Measurements from ENCODE around the gene MAPK11. TPM values are rescaled to one million over a fixed set of nuclear protein-coding genes. Genes with fewer than 3 reads are reported as not detected.

Gene MAPK11
- total RNA-seq, 1 experiment from 2014 or later: 19.3 TPM

- TF ChIP-seq REST (IDR thresholded peaks at IDR 0.05; ENCODE audit: low read depth) (no peak), ATF3 (IDR thresholded peaks at IDR 0.05) (no peak)
These were observed 38.4 kb upstream of the MAPK11 start (continued) for GRCh38 chr22:50308597-50308935.

DNA sequence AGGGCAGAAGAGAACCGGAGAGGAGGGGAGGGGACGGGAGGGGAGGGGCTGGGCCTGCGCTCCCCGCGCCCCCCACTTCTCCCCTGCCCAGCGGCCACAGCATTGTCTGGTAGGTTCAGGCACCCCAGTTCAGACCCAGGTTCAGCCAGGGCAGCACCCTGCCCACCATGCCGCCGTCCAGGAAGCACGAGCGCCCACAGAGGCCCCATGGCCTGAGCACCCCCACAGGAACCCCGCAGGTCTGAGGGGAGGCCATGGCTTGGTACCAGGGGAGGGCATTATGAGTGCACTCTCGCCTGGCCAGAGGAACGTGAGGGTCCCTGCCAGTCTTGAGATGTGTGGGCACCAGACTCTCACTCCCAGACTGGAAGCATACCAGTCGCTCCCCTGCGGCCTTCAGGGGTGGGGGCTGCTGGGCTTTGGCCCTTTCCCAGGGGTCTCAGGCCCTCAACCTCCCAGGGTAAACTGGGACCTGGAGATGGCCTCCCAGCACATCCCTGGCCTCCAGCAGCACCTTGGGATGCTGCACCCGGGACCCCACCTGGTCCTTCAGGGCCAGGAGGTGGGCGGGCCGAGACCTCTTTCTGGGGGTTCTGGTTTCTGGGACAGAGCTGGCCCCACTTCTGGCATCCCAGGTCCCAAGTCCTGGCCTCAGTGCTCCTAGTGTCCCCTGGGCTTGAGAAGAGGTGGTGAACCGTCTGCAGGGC lies 37.9 kb upstream of the MAPK11 start:
- Histone ChIP-seq H3K9me3 (ENCODE audit: control insufficient read depth in 1 of 2, insufficient read depth in 1 of 2, low read depth in 1 of 2, low read length in 2 of 2) (no peaks in the 10 kb centered on the region), H3K36me3 (ENCODE audit: control insufficient read depth in 1 of 2, insufficient read depth in 2 of 2, low read length in 2 of 2) (0 out of 4 replicates have a peak, but pooled peaks cover 0 to 2% of the 10 kb centered on the region in 2 experiments), H2AFZ (ENCODE audit: low read depth, low read length, poor library complexity, severe bottlenecking) (no peak overlapping the region), H3K4me1 (ENCODE audit: control insufficient read depth in 1 of 2, insufficient read depth in 2 of 2, low read length in 2 of 2) (peaks cover 30 to 48% of the 10 kb centered on the region in 2 experiments), H3K4me3 (replicated peaks in 1 of 2; ENCODE audit: low read depth in 1 of 2, low read length in 2 of 2) (no peak overlapping the region), H3K27ac (ENCODE audit: low read depth, low read length) (peak overlapping the region; percentile 43; the same call in 1 of the 2 replicates), H3K27me3 (ENCODE audit: insufficient read depth, low read length) (no peaks in the 10 kb centered on the region), H3K9me2 (ENCODE audit: insufficient read depth) (no peaks in the 10 kb centered on the region), H3K4me2 (ENCODE audit: low read length) (peak overlapping the region; percentile 45), H3K79me2 (ENCODE audit: insufficient read depth, low read length) (peaks cover 39% of the 10 kb centered on the region), H4K20me1 (ENCODE audit: insufficient read depth) (no peaks in the 10 kb centered on the region), H3K9ac (ENCODE audit: low read length) (no peak overlapping the region)
- DNase-seq (ENCODE audit: low read depth, low spot score) (no peak), ATAC-seq (no peak)
- ChIA-PET RAD21 (ENCODE audit: low non-redundant PET in 1 of 2, low total read pairs in 2 of 2, uncharacterized antibody in 2 of 2, unreplicated experiment in 2 of 2) (interaction anchor here in 1 of 2 experiments (0.7 kb wide), 1 partner anchor 169 kb away, joined by 3 read pairs; no protein-coding TSS in a partner anchor), POLR2A (no interaction called here), CTCF (no interaction called here)
- intact Hi-C loops (cut with micrococcal nuclease): no loop called here
- BruUV-seq (replicated peaks): no TSS peak
- TF ChIP-seq ATF3 (IDR thresholded peaks at IDR 0.05) (no peak), RAD21 (IDR thresholded peaks at IDR 0.05; ENCODE audit: low read depth) (no peak), POLR2AphosphoS5 (IDR thresholded peaks at IDR 0.05; ENCODE audit: low read depth, low read length) (no peak), FOSL1 (IDR thresholded peaks at IDR 0.05; ENCODE audit: low read depth) (no peak), JUND (IDR thresholded peaks at IDR 0.05) (no peak), TCF7L2 (IDR thresholded peaks at IDR 0.05; ENCODE audit: borderline replicate concordance, extremely low read depth, insufficient read depth, insufficient read length) (no peak), SIN3A (IDR thresholded peaks at IDR 0.05; ENCODE audit: low read depth) (no peak), REST (IDR thresholded peaks at IDR 0.05; ENCODE audit: low read depth) (no peak), ZFX (IDR thresholded peaks at IDR 0.05) (no peak), POLR2A (IDR thresholded peaks at IDR 0.05; ENCODE audit: borderline replicate concordance, extremely low read depth, insufficient read depth, insufficient read length) (no peak), EZH2phosphoT487 (IDR thresholded peaks at IDR 0.05; ENCODE audit: borderline replicate concordance) (no peak), ZNF274 (IDR thresholded peaks at IDR 0.05; ENCODE audit: low read depth, low read length) (no peak), EGR1 (IDR thresholded peaks at IDR 0.05; ENCODE audit: low read depth) (no peak), SRF (IDR thresholded peaks at IDR 0.05; ENCODE audit: low read depth) (no peak), CBX3 (IDR thresholded peaks at IDR 0.05; ENCODE audit: low read depth) (no peak), ELF1 (IDR thresholded peaks at IDR 0.05; ENCODE audit: borderline replicate concordance, low read depth) (no peak)
